SK-N-SH treated with all-trans-retinoic acid at 6 μM for 48 hours (cell line): ENCODE measurements around the gene LRRC10B.

Experiments
- ATAC-seq: fragments of 200-7000 bp; cut with Tn5 transposase; 3 replicates; pipeline ENCODE4 v1.9.1; 2020; ENCODE audit warnings: mild to moderate bottlenecking, moderate library complexity
- ARNTL ChIP-seq: fragments of 450-650 bp; formaldehyde crosslinking; IDR thresholded peaks from 2 replicates; pipeline ENCODE4 v1.5.0; 2020; ENCODE audit warnings: low read depth, mild to moderate bottlenecking, moderate library complexity, borderline replicate concordance
- BACH2 ChIP-seq: fragments of 250-450 bp; sonication (Bioruptor Pico); IDR thresholded peaks from 2 replicates; pipeline ENCODE4 v1.9.0; 2021; ENCODE audit warnings: mild to moderate bottlenecking, borderline replicate concordance
- CREB5 ChIP-seq: fragments of 250-450 bp; sonication (Bioruptor Pico); IDR thresholded peaks from 2 replicates; pipeline ENCODE4 v1.5.1; 2020; ENCODE audit warnings: low read depth, mild to moderate bottlenecking, moderate library complexity
- CSRNP3 ChIP-seq: fragments of 250-450 bp; sonication (Bioruptor Pico); IDR thresholded peaks from 2 replicates; pipeline ENCODE4 v1.5.1; 2021; ENCODE audit warnings: mild to moderate bottlenecking, moderate library complexity
- ESRRG ChIP-seq: fragments of 250-450 bp; sonication (Bioruptor Pico); IDR thresholded peaks from 2 replicates; pipeline ENCODE4 v1.6.1; 2021; ENCODE audit warnings: mild to moderate bottlenecking
- GLIS3 ChIP-seq: fragments of 250-450 bp; sonication (Bioruptor Pico); IDR thresholded peaks from 2 replicates; pipeline ENCODE4 v1.5.0; 2020; ENCODE audit warnings: mild to moderate bottlenecking, moderate library complexity
- ISL1 ChIP-seq: fragments of 250-450 bp; sonication (Bioruptor Pico); IDR thresholded peaks from 2 replicates; pipeline ENCODE4 v2.1.2; 2022; ENCODE audit warnings: mild to moderate bottlenecking, moderate library complexity
- PATZ1 ChIP-seq: fragments of 250-450 bp; sonication (Bioruptor Pico); IDR thresholded peaks from 2 replicates; pipeline ENCODE4 v1.8.0; 2020; ENCODE audit warnings: mild to moderate bottlenecking, moderate library complexity, borderline replicate concordance
- PPARA ChIP-seq: fragments of 250-450 bp; sonication (Bioruptor Pico); IDR thresholded peaks from 2 replicates; pipeline ENCODE4 v1.5.0; 2020; ENCODE audit warnings: mild to moderate bottlenecking, borderline replicate concordance
- SNAI2 ChIP-seq: fragments of 250-450 bp; sonication (Bioruptor Pico); IDR thresholded peaks from 2 replicates; pipeline ENCODE4 v1.5.0; 2020; ENCODE audit warnings: mild to moderate bottlenecking, moderate library complexity
- TCF4 ChIP-seq: fragments of 250-450 bp; sonication (Bioruptor Pico); IDR thresholded peaks from 2 replicates; pipeline ENCODE4 v1.8.0; 2021; ENCODE audit warnings: mild to moderate bottlenecking, moderate library complexity, borderline replicate concordance
- TOX ChIP-seq: fragments of 250-450 bp; sonication (Bioruptor Pico); IDR thresholded peaks from 2 replicates; pipeline ENCODE4 v1.8.0; 2021; ENCODE audit warnings: mild to moderate bottlenecking, moderate library complexity, borderline replicate concordance
- ZC3H10 ChIP-seq: fragments of 250-450 bp; sonication (Bioruptor Pico); IDR thresholded peaks from 2 replicates; pipeline ENCODE4 v1.5.1; 2021; ENCODE audit warnings: mild to moderate bottlenecking, moderate library complexity
- ZFP3 ChIP-seq: fragments of 250-450 bp; sonication (Bioruptor Pico); IDR thresholded peaks from 2 replicates; pipeline ENCODE4 v1.5.0; 2020; ENCODE audit warnings: mild to moderate bottlenecking, moderate library complexity
- ZFP30 ChIP-seq: fragments of 450-650 bp; formaldehyde crosslinking; IDR thresholded peaks from 2 replicates; pipeline ENCODE4 v1.5.0; 2022; ENCODE audit warnings: mild to moderate bottlenecking, moderate library complexity
- ZNF565 ChIP-seq: fragments of 450-650 bp; formaldehyde crosslinking; conservative IDR thresholded peaks from 2 replicates; pipeline ENCODE4 v1.5.0; 2020; ENCODE audit warnings: low read depth, mild to moderate bottlenecking, moderate library complexity
- ZNF70 ChIP-seq: fragments of 450-650 bp; formaldehyde crosslinking; IDR thresholded peaks from 2 replicates; pipeline ENCODE4 v1.5.0; 2020; ENCODE audit warnings: mild to moderate bottlenecking, moderate library complexity
- ZNF8 ChIP-seq: fragments of 450-650 bp; formaldehyde crosslinking; IDR thresholded peaks from 2 replicates; pipeline ENCODE4 v1.5.0; 2020; ENCODE audit warnings: mild to moderate bottlenecking, moderate library complexity
- TF ChIP-seq, protein P1 (sequence below): fragments of 250-450 bp; sonication (Bioruptor Pico); IDR thresholded peaks from 2 replicates; pipeline ENCODE4 v1.8.0; 2021; ENCODE audit warnings: low read depth, mild to moderate bottlenecking, moderate library complexity, borderline replicate concordance

The LRRC10B gene

GRCh38 chr11:61532134-61533038 lies 23.8 kb downstream of the LRRC10B start:
- peak; percentile 69 for ATAC-seq
- TF ChIP-seq, protein P1, sequence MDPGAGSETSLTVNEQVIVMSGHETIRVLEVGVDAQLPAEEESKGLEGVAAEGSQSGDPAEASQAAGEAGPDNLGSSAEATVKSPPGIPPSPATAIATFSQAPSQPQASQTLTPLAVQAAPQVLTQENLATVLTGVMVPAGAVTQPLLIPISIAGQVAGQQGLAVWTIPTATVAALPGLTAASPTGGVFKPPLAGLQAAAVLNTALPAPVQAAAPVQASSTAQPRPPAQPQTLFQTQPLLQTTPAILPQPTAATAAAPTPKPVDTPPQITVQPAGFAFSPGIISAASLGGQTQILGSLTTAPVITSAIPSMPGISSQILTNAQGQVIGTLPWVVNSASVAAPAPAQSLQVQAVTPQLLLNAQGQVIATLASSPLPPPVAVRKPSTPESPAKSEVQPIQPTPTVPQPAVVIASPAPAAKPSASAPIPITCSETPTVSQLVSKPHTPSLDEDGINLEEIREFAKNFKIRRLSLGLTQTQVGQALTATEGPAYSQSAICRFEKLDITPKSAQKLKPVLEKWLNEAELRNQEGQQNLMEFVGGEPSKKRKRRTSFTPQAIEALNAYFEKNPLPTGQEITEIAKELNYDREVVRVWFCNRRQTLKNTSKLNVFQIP = no peak

DNA sequence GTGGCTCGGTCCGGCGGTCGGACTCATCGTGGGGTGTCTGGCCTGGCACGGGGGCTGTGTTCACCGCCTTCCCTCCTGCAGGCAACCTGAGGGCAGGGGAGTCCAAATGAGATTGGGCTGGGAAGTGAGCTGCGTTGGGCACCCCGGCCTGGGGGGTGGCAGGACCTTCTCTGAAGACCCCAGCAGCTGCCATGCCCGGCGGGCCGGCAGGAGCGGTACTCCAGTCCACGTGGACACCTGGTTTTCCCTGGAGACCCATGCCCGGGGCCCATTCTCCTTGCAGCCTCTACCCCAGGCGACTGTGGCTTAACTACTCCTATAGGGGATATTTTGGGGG lies 24.5 kb downstream of the LRRC10B start:
- TF ChIP-seq ZFP30 (no peak), BACH2 (CRISPR knock-in tag) (no peak), ZFP3 (CRISPR knock-in tag) (no peak), ESRRG (CRISPR knock-in tag) (no peak), CSRNP3 (CRISPR knock-in tag) (no peak), ZNF565 (CRISPR knock-in tag) (no peak), CREB5 (no peak), ZNF8 (no peak), ZNF70 (no peak), TOX (CRISPR knock-in tag) (no peak), GLIS3 (no peak), ISL1 (CRISPR knock-in tag) (no peak), SNAI2 (CRISPR knock-in tag) (no peak), PPARA (no peak), PATZ1 (no peak), TCF4 (CRISPR knock-in tag) (no peak), ARNTL (CRISPR knock-in tag) (no peak), ZC3H10 (CRISPR knock-in tag) (no peak)
- TF ChIP-seq, protein P1 = no peak
- no peak for ATAC-seq

- TF ChIP-seq ZC3H10 (CRISPR knock-in tag) (no peak), SNAI2 (CRISPR knock-in tag) (no peak), TOX (CRISPR knock-in tag) (no peak), PPARA (no peak), PATZ1 (no peak), GLIS3 (no peak)
- TF ChIP-seq, protein P1 = no peak
- TF ChIP-seq, all 23 proteins: peak for 0
- ATAC-seq = no peak
These were observed 24.9 kb downstream of the LRRC10B start for GRCh38 chr11:61533401-61533800.
